Lung (tissue), 12 donors: ENCODE results near the gene ARCN1. TPM values are rescaled to one million over a fixed set of nuclear protein-coding genes. Genes with fewer than 3 reads are reported as not detected.
A peak's percentile ranks its signal among the peaks of the same experiment; 100 is the strongest.

ENCODE experiments used
- ATAC-seq: fragments of 200-7000 bp; cut with Tn5 transposase; one replicate; pipeline ENCODE4 v1.9.1; 2020; ENCODE audit warnings: moderate number of reproducible peaks; ENCODE audit not compliant: insufficient read depth, low FRiP score
- DNase-seq, 3 donors: peaks; one replicate each; pipeline ENCODE4 v3.0.0-alpha.2; 2013 to 2017
- H3K27ac ChIP-seq, 2 donors: one replicate each; pipeline ENCODE4 v1.5.1; 2013; ENCODE audit warnings: mild to moderate bottlenecking in 2 of 2, moderate library complexity in 2 of 2, control low read depth in 1 of 2, inconsistent platforms in 1 of 2, low read depth in 1 of 2, low read length in 1 of 2
- H3K27me3 ChIP-seq, 3 donors: one replicate each; pipeline ENCODE4 v1.5.1; 2013; ENCODE audit warnings: low read length in 2 of 3; ENCODE audit not compliant: control insufficient read depth in 3 of 3, insufficient read depth in 3 of 3
- H3K36me3 ChIP-seq, 4 donors: one replicate each; pipeline ENCODE4 v1.5.1; 2013; ENCODE audit warnings: low read length in 4 of 4, mild to moderate bottlenecking in 1 of 4, moderate library complexity in 1 of 4; ENCODE audit not compliant: control insufficient read depth in 4 of 4, insufficient read depth in 4 of 4
- H3K4me1 ChIP-seq, 5 donors: one replicate each; pipeline ENCODE4 v1.5.1; 2013; ENCODE audit warnings: low read length in 5 of 5, mild to moderate bottlenecking in 2 of 5, moderate library complexity in 1 of 5; ENCODE audit not compliant: control insufficient read depth in 5 of 5, insufficient read depth in 5 of 5
- H3K4me3 ChIP-seq: one replicate; pipeline ENCODE4 v1.5.1; 2013; ENCODE audit warnings: mild to moderate bottlenecking, control low read depth, moderate library complexity
- H3K9ac ChIP-seq, 2 donors: one replicate each; pipeline ENCODE4 v1.5.1; 2013; ENCODE audit warnings: low read length in 2 of 2, control low read depth in 1 of 2; ENCODE audit not compliant: insufficient read depth in 1 of 2
- H3K9me3 ChIP-seq, 4 donors: one replicate each; pipeline ENCODE4 v1.5.1; 2013; ENCODE audit warnings: low read length in 3 of 4, mild to moderate bottlenecking in 1 of 4, moderate library complexity in 1 of 4; ENCODE audit not compliant: control insufficient read depth in 4 of 4, insufficient read depth in 3 of 4
- WGBS, 2 donors: extraction: QIAGEN DNeasy Blood & Tissue Kit; methylation state at CpG; one replicate each; pipeline ENCODE4 v1.1.7; 2013; 5-methylcytosine and 5-hydroxymethylcytosine counted together
- polyA plus RNA-seq, 2 donors: library from polyadenylated mRNA; stranded (reverse); fragments of 200-250 nt; gene quantifications; one replicate each; pipeline ENCODE4 v1.2.1, GENCODE V29; 2013
- total RNA-seq, 2 donors: library from RNA; depleted of rRNA in 1 of 2; stranded (reverse); fragments of >200 nt in 1 of 2; gene quantifications; one replicate each; pipeline ENCODE4 v1.2.1, GENCODE V29; 2014 to 2021
- TF ChIP-seq, protein P1 (sequence below): IDR thresholded peaks from 2 replicates; pipeline ENCODE4 v1.5.1; 2012; ENCODE audit warnings: mild to moderate bottlenecking; ENCODE audit errors: control extremely low read depth, extremely low read depth
- donor health status: control.
- donor health status: control.
- donor health status: Bipolar disorder and iron deficiency.
- donor health status: healthy.
- donor health status: DM: yes; HTN: yes; CAD: no.

The ARCN1 gene
- total and polyA plus RNA-seq, 4 donors: 72.4 to 123 (median 106) TPM

- no peaks in the 10 kb centered on the region for H3K27me3 ChIP-seq
- H3K4me1 ChIP-seq: peaks cover 0 to 9% (median 0%) of the 10 kb centered on the region in 5 donors
- H3K27ac ChIP-seq: no peak overlapping the region
- H3K9me3 ChIP-seq: no peaks in the 10 kb centered on the region
- H3K4me3 ChIP-seq: no peak overlapping the region
- ATAC-seq (no peak), DNase-seq (peak; percentile 34 to 53 (median 45))
- TF ChIP-seq, protein P1, sequence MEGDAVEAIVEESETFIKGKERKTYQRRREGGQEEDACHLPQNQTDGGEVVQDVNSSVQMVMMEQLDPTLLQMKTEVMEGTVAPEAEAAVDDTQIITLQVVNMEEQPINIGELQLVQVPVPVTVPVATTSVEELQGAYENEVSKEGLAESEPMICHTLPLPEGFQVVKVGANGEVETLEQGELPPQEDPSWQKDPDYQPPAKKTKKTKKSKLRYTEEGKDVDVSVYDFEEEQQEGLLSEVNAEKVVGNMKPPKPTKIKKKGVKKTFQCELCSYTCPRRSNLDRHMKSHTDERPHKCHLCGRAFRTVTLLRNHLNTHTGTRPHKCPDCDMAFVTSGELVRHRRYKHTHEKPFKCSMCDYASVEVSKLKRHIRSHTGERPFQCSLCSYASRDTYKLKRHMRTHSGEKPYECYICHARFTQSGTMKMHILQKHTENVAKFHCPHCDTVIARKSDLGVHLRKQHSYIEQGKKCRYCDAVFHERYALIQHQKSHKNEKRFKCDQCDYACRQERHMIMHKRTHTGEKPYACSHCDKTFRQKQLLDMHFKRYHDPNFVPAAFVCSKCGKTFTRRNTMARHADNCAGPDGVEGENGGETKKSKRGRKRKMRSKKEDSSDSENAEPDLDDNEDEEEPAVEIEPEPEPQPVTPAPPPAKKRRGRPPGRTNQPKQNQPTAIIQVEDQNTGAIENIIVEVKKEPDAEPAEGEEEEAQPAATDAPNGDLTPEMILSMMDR: no peak
- H3K9ac ChIP-seq: no peak overlapping the region
- H3K36me3 ChIP-seq: peaks cover 8 to 65% (median 49%) of the 10 kb centered on the region in 4 donors
- 84 to 93% methylated on average over 11 of the region's 11 CpGs for WGBS, 2 donors
Measured at GRCh38 chr11:118641397-118642019, 69.3 kb downstream of the ARCN1 start.

DNA sequence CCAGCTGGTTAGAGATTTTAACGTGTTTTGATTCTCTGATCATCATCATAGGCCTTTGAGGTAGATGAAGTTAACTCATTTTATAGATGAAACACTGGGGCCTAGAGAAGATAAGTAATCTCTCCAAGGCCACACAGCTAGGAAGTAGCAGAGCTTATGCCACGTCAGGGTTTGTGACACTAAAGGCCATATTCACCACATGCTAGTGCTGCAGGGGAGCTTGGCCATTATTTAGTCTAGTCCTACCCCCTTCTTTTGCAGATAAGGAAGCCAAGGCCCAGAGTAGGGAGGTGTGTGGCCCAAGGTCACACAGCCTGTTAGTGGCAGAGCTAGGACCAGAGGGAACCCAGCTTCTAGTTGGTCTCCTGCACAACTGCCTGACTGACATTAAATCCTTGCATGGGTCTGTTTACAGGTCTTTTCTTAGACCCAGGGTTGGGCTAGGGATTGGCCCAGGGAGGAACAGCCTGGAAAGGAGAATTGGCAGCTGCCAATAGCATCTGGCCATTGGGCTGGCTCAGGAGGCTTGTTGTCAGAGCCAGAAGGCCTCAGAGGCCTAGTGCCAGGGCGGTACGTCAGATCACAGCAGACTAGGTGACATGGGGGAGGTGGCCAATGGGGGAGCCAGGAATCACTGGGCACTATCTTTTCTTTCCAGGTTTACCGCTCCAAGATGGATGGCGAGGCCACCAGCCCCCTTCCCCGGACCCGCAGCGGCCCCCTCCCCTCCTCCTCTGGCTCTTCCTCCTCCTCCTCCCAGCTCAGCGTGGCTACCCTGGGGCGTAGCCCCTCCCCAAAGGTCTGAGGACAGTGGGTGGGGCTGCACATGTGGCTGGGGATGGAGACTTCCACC is 71.2 kb downstream of the ARCN1 start:
- no peaks in the 10 kb centered on the region for H3K27me3 ChIP-seq
- no peak overlapping the region for H3K9ac ChIP-seq
- no peaks in the 10 kb centered on the region for H3K9me3 ChIP-seq
- no peak for ATAC-seq
- TF ChIP-seq, protein P1: no peak
- WGBS, 2 donors: 80 to 94% methylated on average over 11 of the region's 11 CpGs
- peaks cover 10 to 67% (median 47%) of the 10 kb centered on the region in 4 donors for H3K36me3 ChIP-seq
- H3K4me3 ChIP-seq: no peak overlapping the region
- H3K27ac ChIP-seq: no peak overlapping the region
- no peak for DNase-seq
- peaks cover 0 to 9% (median 0%) of the 10 kb centered on the region in 5 donors for H3K4me1 ChIP-seq

GRCh38 chr11:118643995-118644345 is 71.8 kb downstream of the ARCN1 start:
- Histone ChIP-seq H3K4me3 (no peak overlapping the region), H3K36me3 (peaks cover 16 to 66% (median 44%) of the 10 kb centered on the region in 4 donors), H3K9me3 (no peaks in the 10 kb centered on the region), H3K4me1 (peaks cover 0 to 9% (median 0%) of the 10 kb centered on the region in 5 donors), H3K27ac (no peak overlapping the region), H3K9ac (no peak overlapping the region), H3K27me3 (no peaks in the 10 kb centered on the region)
- 96 to 97% methylated on average over 7 of the region's 7 CpGs for WGBS, 2 donors
- ATAC-seq: no peak
- DNase-seq: no peak
- TF ChIP-seq, protein P1: no peak
